HL-60 (cell line): ENCODE data around the gene DDRGK1.

ENCODE experiments used
- DNase-seq, 2 experiments: peaks; one replicate each; pipeline ENCODE4 v3.0.0-alpha.2; 2010 to 2020; ENCODE audit warnings: low read depth in 1 of 2, low spot score in 1 of 2
- H3K27ac ChIP-seq: fragments of 250-450 bp; sonication (Bioruptor Pico); replicated peaks from 2 replicates; pipeline ENCODE4 v1.5.1; 2020; ENCODE audit warnings: mild to moderate bottlenecking, moderate library complexity
- H3K27me3 ChIP-seq: fragments of 250-450 bp; sonication (Bioruptor Pico); 2 replicates; pipeline ENCODE4 v1.5.1; 2021; ENCODE audit warnings: mild to moderate bottlenecking, moderate library complexity; ENCODE audit not compliant: insufficient read depth, poor library complexity, severe bottlenecking
- H3K4me3 ChIP-seq: replicated peaks from 2 replicates; pipeline ENCODE4 v1.5.1; 2011; ENCODE audit warnings: mild to moderate bottlenecking, control low read depth, low read length; ENCODE audit not compliant: insufficient read depth
- GABPA ChIP-seq: IDR thresholded peaks from 2 replicates; pipeline ENCODE4 v1.6.1; 2012; ENCODE audit warnings: low read depth
- POLR2AphosphoS5 ChIP-seq: IDR thresholded peaks from 2 replicates; pipeline ENCODE4 v1.6.1; 2012; ENCODE audit warnings: low read depth
- SPI1 ChIP-seq: IDR thresholded peaks from 2 replicates; pipeline ENCODE4 v1.6.1; 2012; ENCODE audit warnings: low read depth, mild to moderate bottlenecking, borderline replicate concordance
- TF ChIP-seq, protein P1 (sequence below): IDR thresholded peaks from one replicate; pipeline ENCODE4 v1.5.1; 2011; ENCODE audit warnings: low read length, control low read depth, inconsistent platforms; ENCODE audit not compliant: insufficient read depth
- TF ChIP-seq, protein P2 (sequence below): IDR thresholded peaks from 2 replicates; pipeline ENCODE4 v1.6.1; 2012; ENCODE audit warnings: low read depth; ENCODE audit not compliant: insufficient replicate concordance

Gene DDRGK1

DNA sequence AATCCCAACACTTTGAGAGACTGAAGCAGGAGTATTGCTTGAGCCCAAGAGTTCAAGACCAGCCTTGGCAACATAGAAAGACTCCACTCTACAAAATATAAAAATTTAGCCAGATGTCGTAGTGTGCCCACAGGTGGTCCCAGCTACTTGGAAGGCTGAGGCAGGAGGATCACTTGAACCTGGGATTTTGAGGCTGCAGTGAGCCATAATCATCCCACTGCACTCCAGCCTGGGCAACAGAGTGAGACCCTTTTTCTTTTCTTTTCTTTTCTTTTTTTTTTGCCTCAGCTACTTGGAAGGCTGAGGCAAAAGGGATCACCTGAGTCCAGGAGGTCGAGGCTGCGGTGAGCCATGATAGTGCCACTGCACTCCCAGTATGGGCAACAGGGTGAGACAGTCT is 62.7 kb downstream of the DDRGK1 start:
- no peak overlapping the region for H3K4me3 ChIP-seq
- TF ChIP-seq, protein P1, sequence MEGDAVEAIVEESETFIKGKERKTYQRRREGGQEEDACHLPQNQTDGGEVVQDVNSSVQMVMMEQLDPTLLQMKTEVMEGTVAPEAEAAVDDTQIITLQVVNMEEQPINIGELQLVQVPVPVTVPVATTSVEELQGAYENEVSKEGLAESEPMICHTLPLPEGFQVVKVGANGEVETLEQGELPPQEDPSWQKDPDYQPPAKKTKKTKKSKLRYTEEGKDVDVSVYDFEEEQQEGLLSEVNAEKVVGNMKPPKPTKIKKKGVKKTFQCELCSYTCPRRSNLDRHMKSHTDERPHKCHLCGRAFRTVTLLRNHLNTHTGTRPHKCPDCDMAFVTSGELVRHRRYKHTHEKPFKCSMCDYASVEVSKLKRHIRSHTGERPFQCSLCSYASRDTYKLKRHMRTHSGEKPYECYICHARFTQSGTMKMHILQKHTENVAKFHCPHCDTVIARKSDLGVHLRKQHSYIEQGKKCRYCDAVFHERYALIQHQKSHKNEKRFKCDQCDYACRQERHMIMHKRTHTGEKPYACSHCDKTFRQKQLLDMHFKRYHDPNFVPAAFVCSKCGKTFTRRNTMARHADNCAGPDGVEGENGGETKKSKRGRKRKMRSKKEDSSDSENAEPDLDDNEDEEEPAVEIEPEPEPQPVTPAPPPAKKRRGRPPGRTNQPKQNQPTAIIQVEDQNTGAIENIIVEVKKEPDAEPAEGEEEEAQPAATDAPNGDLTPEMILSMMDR = no peak
- TF ChIP-seq GABPA = no peak
- TF ChIP-seq, protein P2, sequence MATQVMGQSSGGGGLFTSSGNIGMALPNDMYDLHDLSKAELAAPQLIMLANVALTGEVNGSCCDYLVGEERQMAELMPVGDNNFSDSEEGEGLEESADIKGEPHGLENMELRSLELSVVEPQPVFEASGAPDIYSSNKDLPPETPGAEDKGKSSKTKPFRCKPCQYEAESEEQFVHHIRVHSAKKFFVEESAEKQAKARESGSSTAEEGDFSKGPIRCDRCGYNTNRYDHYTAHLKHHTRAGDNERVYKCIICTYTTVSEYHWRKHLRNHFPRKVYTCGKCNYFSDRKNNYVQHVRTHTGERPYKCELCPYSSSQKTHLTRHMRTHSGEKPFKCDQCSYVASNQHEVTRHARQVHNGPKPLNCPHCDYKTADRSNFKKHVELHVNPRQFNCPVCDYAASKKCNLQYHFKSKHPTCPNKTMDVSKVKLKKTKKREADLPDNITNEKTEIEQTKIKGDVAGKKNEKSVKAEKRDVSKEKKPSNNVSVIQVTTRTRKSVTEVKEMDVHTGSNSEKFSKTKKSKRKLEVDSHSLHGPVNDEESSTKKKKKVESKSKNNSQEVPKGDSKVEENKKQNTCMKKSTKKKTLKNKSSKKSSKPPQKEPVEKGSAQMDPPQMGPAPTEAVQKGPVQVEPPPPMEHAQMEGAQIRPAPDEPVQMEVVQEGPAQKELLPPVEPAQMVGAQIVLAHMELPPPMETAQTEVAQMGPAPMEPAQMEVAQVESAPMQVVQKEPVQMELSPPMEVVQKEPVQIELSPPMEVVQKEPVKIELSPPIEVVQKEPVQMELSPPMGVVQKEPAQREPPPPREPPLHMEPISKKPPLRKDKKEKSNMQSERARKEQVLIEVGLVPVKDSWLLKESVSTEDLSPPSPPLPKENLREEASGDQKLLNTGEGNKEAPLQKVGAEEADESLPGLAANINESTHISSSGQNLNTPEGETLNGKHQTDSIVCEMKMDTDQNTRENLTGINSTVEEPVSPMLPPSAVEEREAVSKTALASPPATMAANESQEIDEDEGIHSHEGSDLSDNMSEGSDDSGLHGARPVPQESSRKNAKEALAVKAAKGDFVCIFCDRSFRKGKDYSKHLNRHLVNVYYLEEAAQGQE = no peak
- TF ChIP-seq POLR2AphosphoS5 = no peak
- no peak for TF ChIP-seq SPI1
- H3K27me3 ChIP-seq = no peaks in the 10 kb centered on the region
- no peak overlapping the region for H3K27ac ChIP-seq
- DNase-seq = no peak
